ENCODE results near the gene CSF1R. TPM values are rescaled to one million over a fixed set of nuclear protein-coding genes. Genes with fewer than 3 reads are reported as not detected.

Gene CSF1R
- total and polyA plus RNA-seq, 2 of the 8 experiments (the other 6 are each of a cell fraction or from before 2014, with no cell fraction given): 0.12 TPM; not detected in 1

DNA sequence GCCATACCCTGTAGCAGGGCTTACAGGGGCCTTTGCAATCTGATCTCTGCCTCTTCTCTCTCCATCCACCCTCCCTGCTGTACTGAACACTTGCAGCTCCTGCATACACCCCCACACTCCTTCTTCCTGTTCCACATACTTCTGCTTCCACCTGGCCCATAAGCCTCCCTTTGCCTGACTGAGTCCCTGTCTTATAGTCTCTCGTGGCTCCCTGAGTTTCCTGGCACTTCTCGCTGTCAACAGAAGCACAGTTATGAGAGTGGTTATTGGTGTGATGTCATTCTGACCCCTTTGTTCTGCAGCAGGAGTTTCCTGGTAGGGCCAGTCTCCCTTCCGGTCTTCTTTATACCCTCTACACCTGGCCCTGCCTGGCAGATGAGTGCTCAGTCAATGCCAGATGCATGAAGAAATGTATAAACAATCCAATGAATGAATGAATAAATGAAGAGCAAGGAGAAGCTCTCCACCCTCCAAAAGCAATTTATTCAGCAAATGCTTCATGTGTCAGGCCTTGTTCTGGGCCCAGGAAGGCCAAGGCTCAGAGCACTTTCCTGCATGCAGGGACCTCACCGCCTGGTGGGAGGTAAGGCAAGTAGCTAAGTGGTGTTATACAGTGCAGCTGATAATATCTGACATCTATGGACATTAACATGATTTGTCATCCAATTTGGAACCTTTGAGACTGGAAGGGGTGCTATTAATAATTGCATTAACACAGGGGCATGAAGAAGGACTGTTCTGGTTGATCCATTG, 20.5 kb upstream of the CSF1R start (continued):
- TF ChIP-seq, protein P1, sequence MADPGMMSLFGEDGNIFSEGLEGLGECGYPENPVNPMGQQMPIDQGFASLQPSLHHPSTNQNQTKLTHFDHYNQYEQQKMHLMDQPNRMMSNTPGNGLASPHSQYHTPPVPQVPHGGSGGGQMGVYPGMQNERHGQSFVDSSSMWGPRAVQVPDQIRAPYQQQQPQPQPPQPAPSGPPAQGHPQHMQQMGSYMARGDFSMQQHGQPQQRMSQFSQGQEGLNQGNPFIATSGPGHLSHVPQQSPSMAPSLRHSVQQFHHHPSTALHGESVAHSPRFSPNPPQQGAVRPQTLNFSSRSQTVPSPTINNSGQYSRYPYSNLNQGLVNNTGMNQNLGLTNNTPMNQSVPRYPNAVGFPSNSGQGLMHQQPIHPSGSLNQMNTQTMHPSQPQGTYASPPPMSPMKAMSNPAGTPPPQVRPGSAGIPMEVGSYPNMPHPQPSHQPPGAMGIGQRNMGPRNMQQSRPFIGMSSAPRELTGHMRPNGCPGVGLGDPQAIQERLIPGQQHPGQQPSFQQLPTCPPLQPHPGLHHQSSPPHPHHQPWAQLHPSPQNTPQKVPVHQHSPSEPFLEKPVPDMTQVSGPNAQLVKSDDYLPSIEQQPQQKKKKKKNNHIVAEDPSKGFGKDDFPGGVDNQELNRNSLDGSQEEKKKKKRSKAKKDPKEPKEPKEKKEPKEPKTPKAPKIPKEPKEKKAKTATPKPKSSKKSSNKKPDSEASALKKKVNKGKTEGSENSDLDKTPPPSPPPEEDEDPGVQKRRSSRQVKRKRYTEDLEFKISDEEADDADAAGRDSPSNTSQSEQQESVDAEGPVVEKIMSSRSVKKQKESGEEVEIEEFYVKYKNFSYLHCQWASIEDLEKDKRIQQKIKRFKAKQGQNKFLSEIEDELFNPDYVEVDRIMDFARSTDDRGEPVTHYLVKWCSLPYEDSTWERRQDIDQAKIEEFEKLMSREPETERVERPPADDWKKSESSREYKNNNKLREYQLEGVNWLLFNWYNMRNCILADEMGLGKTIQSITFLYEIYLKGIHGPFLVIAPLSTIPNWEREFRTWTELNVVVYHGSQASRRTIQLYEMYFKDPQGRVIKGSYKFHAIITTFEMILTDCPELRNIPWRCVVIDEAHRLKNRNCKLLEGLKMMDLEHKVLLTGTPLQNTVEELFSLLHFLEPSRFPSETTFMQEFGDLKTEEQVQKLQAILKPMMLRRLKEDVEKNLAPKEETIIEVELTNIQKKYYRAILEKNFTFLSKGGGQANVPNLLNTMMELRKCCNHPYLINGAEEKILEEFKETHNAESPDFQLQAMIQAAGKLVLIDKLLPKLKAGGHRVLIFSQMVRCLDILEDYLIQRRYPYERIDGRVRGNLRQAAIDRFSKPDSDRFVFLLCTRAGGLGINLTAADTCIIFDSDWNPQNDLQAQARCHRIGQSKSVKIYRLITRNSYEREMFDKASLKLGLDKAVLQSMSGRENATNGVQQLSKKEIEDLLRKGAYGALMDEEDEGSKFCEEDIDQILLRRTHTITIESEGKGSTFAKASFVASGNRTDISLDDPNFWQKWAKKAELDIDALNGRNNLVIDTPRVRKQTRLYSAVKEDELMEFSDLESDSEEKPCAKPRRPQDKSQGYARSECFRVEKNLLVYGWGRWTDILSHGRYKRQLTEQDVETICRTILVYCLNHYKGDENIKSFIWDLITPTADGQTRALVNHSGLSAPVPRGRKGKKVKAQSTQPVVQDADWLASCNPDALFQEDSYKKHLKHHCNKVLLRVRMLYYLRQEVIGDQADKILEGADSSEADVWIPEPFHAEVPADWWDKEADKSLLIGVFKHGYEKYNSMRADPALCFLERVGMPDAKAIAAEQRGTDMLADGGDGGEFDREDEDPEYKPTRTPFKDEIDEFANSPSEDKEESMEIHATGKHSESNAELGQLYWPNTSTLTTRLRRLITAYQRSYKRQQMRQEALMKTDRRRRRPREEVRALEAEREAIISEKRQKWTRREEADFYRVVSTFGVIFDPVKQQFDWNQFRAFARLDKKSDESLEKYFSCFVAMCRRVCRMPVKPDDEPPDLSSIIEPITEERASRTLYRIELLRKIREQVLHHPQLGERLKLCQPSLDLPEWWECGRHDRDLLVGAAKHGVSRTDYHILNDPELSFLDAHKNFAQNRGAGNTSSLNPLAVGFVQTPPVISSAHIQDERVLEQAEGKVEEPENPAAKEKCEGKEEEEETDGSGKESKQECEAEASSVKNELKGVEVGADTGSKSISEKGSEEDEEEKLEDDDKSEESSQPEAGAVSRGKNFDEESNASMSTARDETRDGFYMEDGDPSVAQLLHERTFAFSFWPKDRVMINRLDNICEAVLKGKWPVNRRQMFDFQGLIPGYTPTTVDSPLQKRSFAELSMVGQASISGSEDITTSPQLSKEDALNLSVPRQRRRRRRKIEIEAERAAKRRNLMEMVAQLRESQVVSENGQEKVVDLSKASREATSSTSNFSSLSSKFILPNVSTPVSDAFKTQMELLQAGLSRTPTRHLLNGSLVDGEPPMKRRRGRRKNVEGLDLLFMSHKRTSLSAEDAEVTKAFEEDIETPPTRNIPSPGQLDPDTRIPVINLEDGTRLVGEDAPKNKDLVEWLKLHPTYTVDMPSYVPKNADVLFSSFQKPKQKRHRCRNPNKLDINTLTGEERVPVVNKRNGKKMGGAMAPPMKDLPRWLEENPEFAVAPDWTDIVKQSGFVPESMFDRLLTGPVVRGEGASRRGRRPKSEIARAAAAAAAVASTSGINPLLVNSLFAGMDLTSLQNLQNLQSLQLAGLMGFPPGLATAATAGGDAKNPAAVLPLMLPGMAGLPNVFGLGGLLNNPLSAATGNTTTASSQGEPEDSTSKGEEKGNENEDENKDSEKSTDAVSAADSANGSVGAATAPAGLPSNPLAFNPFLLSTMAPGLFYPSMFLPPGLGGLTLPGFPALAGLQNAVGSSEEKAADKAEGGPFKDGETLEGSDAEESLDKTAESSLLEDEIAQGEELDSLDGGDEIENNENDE (IDR thresholded peaks at IDR 0.05; ENCODE audit: insufficient replicate concordance, low read length): no peak
- TF ChIP-seq SIN3A (conservative IDR thresholded peaks at IDR 0.05 in 1 of 2, IDR thresholded peaks at IDR 0.05 in 1 of 2; ENCODE audit: low read depth in 1 of 2, low read length in 2 of 2) (no peak), POLR2AphosphoS5 (IDR thresholded peaks at IDR 0.05; ENCODE audit: low read depth, low read length) (no peak), GABPA (IDR thresholded peaks at IDR 0.05; ENCODE audit: borderline replicate concordance, insufficient read depth, low read length) (no peak)
